ENCODE data around the gene PDZD4.
A peak's percentile ranks its signal among the peaks of the same experiment; 100 is the strongest.

The PDZD4 gene, protein sequence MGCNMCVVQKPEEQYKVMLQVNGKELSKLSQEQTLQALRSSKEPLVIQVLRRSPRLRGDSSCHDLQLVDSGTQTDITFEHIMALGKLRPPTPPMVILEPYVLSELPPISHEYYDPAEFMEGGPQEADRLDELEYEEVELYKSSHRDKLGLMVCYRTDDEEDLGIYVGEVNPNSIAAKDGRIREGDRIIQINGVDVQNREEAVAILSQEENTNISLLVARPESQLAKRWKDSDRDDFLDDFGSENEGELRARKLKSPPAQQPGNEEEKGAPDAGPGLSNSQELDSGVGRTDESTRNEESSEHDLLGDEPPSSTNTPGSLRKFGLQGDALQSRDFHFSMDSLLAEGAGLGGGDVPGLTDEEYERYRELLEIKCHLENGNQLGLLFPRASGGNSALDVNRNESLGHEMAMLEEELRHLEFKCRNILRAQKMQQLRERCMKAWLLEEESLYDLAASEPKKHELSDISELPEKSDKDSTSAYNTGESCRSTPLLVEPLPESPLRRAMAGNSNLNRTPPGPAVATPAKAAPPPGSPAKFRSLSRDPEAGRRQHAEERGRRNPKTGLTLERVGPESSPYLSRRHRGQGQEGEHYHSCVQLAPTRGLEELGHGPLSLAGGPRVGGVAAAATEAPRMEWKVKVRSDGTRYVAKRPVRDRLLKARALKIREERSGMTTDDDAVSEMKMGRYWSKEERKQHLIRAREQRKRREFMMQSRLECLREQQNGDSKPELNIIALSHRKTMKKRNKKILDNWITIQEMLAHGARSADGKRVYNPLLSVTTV
- total RNA-seq, result 18.5 to 19.4 reads per million in 2 donors

- no peak for DNase-seq
These were observed at the start of gene PDZD4 for GRCh38 chrX:153829799-153830639. Gene PDZD4 (minus strand): TSS chrX:153830544. CDS start chrX:153830298, 246 bp downstream.

DNA sequence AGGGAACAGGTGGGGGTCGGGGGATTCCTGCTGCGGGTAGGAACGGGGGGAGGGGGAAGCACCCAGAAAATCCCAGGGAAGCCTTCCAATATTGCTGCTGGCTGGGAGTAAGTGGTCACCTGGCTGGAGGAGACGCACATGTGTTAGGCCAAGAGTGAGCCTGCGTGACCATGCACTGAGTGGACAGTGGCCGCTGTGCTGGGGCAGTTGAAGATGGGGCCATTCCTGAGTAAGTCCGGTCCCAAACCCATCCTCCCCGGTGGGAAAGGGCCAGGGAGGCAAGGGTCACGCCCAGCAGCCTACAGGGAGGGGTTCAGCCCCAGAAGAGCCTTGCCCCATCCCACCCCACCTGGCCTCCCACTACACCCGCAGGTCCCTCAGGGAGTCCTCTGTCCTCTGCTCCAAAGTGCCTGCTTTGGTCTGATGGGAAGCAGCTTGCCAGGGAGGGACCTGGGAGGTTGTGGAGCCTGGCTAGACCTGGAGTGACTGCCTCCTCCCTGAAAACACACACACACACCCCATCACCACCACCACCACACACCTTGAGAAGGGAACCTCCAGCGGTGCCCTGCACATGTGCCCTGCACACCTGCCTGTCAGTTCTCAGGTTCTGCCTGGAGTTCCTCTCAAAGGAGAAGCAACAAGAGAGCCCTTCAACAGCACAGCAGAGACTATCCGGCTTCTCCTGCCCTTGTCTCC lies 49.5 kb upstream of the PDZD4 start:
- no peak for DNase-seq

DNA sequence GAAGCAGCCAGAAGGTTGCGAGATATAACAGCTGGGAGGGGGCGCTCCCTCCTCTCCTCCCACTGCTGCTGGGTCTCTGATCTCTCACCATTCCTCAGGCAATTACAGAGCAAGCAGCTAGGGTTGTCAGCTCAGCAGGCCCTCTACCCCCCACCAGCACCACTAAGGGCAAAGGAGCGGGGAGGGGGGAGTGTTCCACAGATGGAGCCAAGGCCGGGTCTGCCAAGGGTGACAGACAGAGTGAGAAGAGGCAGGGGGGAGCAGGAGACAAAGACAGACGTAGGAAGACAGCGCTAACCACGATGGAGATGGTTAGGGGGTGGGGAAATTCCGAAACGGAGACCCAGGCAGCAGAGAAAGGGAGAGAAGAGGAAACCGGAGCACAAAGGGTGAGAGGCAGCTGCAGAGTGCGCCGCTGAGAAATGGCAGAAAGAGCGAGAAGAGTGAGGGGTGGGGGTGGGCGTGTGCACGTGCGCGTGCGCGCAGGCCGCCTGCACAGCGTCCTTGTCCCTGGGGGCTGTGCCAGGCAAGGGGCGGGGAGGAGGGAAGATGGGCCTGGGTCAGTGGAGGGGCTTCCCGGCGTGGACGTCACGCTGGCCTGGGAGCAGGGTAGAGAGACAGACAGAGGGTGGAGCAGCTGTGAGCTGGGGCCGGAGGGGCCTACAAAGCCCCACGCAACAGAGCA lies 48.8 kb upstream of the PDZD4 start:
- no peak for DNase-seq

DNA sequence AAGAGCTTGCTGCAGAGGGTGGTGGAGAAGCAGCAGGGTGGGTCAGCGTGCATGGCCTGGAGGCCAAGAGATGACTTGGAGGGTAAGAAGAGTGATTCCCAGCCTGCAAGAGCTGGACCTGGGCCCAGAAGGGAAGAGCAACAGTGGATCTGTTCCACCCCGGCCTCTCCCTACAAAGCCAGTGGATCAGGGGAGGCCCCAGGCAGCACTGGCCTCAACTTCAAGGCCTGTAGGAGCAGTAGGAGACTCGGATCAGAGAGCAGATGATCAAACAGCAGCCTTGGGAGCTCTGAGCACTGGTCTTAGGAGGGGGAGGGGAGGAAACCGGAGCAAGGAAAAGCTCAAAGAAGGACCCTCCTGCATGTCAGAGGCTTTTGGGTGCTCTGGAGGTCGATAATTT lies 48.0 kb upstream of the PDZD4 start:
- DNase-seq, result no peak

- no peak for DNase-seq
These were observed 47.4 kb upstream of the PDZD4 start for GRCh38 chrX:153877571-153878261.

DNA sequence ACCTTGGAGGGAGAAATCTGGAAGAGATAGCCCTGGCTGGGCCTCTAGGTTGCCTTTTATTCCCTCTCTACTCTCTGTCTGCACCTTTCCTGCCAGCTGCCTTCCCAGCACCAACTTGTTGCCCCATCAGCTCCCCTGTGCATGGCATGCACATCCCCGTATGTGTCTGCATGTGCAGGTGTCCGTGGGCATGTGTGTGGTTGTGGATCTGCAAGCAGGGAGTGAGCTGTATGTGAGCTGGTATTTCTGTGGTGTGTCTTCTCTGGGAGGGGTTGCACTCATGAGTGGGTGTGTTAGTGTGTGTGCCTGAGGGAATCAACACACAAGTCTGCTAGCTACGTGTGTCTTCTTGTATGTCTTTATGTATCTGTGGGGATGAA lies 45.8 kb upstream of the PDZD4 start:
- DNase-seq, result no peak

DNA sequence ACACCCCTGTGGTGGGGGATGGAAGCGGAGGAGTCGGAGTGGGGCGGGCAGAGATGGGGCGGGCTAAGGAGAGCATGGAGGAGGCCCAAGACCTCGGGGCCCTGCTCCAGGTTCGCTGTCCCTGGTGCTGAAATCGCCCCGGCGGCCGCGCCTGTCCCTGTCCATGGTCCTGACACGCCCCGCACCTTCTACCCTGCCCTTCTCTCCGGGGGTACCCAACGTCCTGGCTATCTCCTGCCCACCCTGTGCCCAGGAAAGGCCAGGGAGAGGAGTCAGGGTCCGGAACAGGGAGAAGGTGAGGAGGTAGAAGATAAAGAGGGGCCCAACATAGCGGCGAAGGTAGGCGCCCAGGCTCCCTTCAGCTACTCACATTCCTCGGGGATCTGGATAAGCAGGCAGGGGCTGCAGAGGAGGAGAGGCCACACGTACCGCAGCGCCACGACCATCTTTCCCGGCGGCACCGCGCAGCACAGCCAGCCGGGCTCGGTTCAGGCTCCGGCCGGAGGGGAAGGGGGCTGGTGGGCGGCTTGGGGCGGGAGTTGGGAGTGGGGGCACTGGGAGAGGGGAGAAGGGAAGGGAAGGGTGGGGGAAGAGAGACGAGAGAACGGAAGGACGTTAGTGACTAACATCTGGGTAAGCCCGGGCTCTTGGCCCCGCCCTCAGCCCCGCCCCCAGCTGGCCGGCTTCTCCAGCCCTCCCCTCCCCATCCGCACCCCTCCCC lies 45.2 kb upstream of the PDZD4 start:
- DNase-seq, result peak; percentile 41

- DNase-seq, result no peak
These were observed 44.2 kb upstream of the PDZD4 start for GRCh38 chrX:153874366-153875125.

GRCh38 chrX:153874085-153874365 lies 43.7 kb upstream of the PDZD4 start:
- no peak for DNase-seq

- DNase-seq, result no peak
These were observed 43.1 kb upstream of the PDZD4 start for GRCh38 chrX:153873282-153874084.

- no peak for DNase-seq
These were observed 41.9 kb upstream of the PDZD4 start for GRCh38 chrX:153871946-153872878.

DNA sequence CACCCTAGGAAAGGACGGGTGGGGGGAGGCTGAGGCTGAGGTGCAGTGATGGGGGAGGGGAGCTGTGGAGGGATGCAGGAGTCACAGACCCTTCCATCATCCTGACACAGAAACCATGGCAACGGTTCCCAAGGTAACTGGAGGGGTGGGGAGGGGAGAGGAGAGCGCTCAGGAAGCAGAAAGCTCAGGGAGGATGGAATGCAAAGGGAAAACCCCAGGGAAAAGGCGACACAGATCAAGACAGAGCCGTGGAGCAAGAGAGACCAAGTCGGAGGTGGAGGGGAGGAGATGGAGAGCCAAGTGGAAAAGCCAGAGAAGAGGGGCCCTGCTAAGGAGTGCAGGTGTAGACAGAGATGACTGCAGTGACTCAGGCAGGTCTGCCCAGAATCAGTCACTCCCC lies 41.1 kb upstream of the PDZD4 start:
- no peak for DNase-seq

- no peak for DNase-seq
These were observed 40.5 kb upstream of the PDZD4 start for GRCh38 chrX:153870791-153871360.

DNA sequence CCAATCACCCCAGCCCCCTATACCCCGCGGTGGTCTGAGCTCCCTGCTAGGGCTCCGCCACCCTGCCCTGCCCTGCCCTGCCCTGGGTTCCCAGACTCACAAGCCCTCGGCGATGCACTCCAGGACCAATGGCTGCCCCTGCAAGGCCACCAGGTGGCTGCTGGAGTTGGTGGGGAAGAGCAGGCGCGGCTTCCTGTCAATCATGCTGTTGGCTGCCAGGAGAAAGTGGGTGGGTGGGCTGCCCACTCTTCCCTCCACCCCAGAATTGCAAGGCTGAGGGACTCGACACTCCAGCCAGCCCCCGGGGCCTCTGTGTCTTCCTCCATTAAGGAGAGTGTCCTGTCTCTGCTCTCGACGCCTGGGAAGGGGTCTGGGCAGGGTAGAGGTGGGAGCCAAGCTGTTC lies 39.9 kb upstream of the PDZD4 start:
- no peak for DNase-seq

GRCh38 chrX:153869473-153870287 lies 39.3 kb upstream of the PDZD4 start:
- no peak for DNase-seq

- no peak for DNase-seq
These were observed 38.5 kb upstream of the PDZD4 start for GRCh38 chrX:153868576-153869472.
